ENCODE measurements around the gene PUM2.

PUM2 gene

GRCh38 chr2:20393986-20394385 lies 43.3 kb upstream of the PUM2 start:
- in situ Hi-C loops (cut with MboI; ENCODE audit: low sequenced_read_pairs, unreplicated experiment) = no loop called here
- no peak for TF ChIP-seq CTCF (IDR thresholded peaks at IDR 0.05; ENCODE audit: borderline replicate concordance, control extremely low read depth, extremely low read depth, insufficient read depth, missing control alignments)
- DNase-seq (ENCODE audit: low spot score) = no peak

GRCh38 chr2:20391951-20392699 lies 41.5 kb upstream of the PUM2 start:
- TF ChIP-seq CTCF (IDR thresholded peaks at IDR 0.05; ENCODE audit: borderline replicate concordance, control extremely low read depth, extremely low read depth, insufficient read depth, missing control alignments) = no peak
- DNase-seq (ENCODE audit: low spot score) = no peak
- in situ Hi-C loops (cut with MboI; ENCODE audit: low sequenced_read_pairs, unreplicated experiment) = no loop called here

- in situ Hi-C loops (cut with MboI; ENCODE audit: low sequenced_read_pairs, unreplicated experiment) = no loop called here
- no peak for TF ChIP-seq CTCF (IDR thresholded peaks at IDR 0.05; ENCODE audit: borderline replicate concordance, control extremely low read depth, extremely low read depth, insufficient read depth, missing control alignments)
- no peak for DNase-seq (ENCODE audit: low spot score)
These were observed 40.0 kb upstream of the PUM2 start for GRCh38 chr2:20390524-20391123.

GRCh38 chr2:20384953-20385352 lies 34.3 kb upstream of the PUM2 start:
- in situ Hi-C loops (cut with MboI; ENCODE audit: low sequenced_read_pairs, unreplicated experiment) = no loop called here
- no peak for TF ChIP-seq CTCF (IDR thresholded peaks at IDR 0.05; ENCODE audit: borderline replicate concordance, control extremely low read depth, extremely low read depth, insufficient read depth, missing control alignments)
- DNase-seq (ENCODE audit: low spot score) = no peak

GRCh38 chr2:20382965-20383810 lies 32.5 kb upstream of the PUM2 start:
- no peak for DNase-seq (ENCODE audit: low spot score)
- in situ Hi-C loops (cut with MboI; ENCODE audit: low sequenced_read_pairs, unreplicated experiment) = no loop called here
- TF ChIP-seq CTCF (IDR thresholded peaks at IDR 0.05; ENCODE audit: borderline replicate concordance, control extremely low read depth, extremely low read depth, insufficient read depth, missing control alignments) = no peak

- no peak for TF ChIP-seq CTCF (IDR thresholded peaks at IDR 0.05; ENCODE audit: borderline replicate concordance, control extremely low read depth, extremely low read depth, insufficient read depth, missing control alignments)
- no peak for DNase-seq (ENCODE audit: low spot score)
- in situ Hi-C loops (cut with MboI; ENCODE audit: low sequenced_read_pairs, unreplicated experiment) = no loop called here
These were observed 30.8 kb upstream of the PUM2 start for GRCh38 chr2:20381457-20381856.

All from GM13976 (cell line).